Smooth muscle cell (in vitro differentiated cells): ENCODE results near the gene AAK1. TPM values are rescaled to one million over a fixed set of nuclear protein-coding genes. Genes with fewer than 3 reads are reported as not detected.
"Not testable (repeated sequence)": the region's sequence is repeated elsewhere in the genome, so short reads cannot be mapped to it uniquely, and the experiment has no call there.

Source experiments
- DNase-seq: peaks from one replicate; lab custom pipeline; 2025; ENCODE audit not compliant: unreplicated experiment; lab: John Stamatoyannopoulos, UW
- H2AFZ ChIP-seq: fragments of 200-600 bp; sonication (generic); 2 replicates; pipeline ENCODE4 v1.6.0; 2016; ENCODE audit warnings: antibody characterized with exemption, low read depth, mild to moderate bottlenecking
- H3F3A ChIP-seq: fragments of 200-600 bp; sonication (generic); 2 replicates; pipeline ENCODE4 v1.6.0; 2017; ENCODE audit warnings: antibody characterized with exemption, low read depth
- H3K27ac ChIP-seq: fragments of 200-600 bp; sonication (generic); 2 replicates; pipeline ENCODE4 v1.5.1; 2016; ENCODE audit warnings: low read depth, mild to moderate bottlenecking
- H3K27me3 ChIP-seq: fragments of 200-600 bp; sonication (generic); 2 replicates; pipeline ENCODE4 v1.6.1; 2016; ENCODE audit warnings: low read depth, mild to moderate bottlenecking
- H3K36me3 ChIP-seq: fragments of 200-600 bp; sonication (generic); 2 replicates; pipeline ENCODE4 v1.5.1; 2016; ENCODE audit warnings: low read depth
- H3K4me1 ChIP-seq: fragments of 200-600 bp; sonication (generic); 2 replicates; pipeline ENCODE4 v1.5.1; 2016; ENCODE audit warnings: low read depth
- H3K4me2 ChIP-seq: fragments of 200-600 bp; sonication (generic); 2 replicates; pipeline ENCODE4 v1.6.0; 2016; ENCODE audit warnings: mild to moderate bottlenecking
- H3K4me3 ChIP-seq: fragments of 200-600 bp; sonication (generic); 2 replicates; pipeline ENCODE4 v1.5.1; 2016; ENCODE audit warnings: mild to moderate bottlenecking
- H3K79me2 ChIP-seq: fragments of 200-600 bp; sonication (generic); 2 replicates; pipeline ENCODE4 v1.6.0; 2016; ENCODE audit warnings: low read depth, mild to moderate bottlenecking
- H3K9ac ChIP-seq: fragments of 200-600 bp; sonication (generic); 2 replicates; pipeline ENCODE4 v1.6.0; 2016; ENCODE audit warnings: low read depth
- H3K9me3 ChIP-seq: fragments of 200-600 bp; sonication (generic); replicated peaks from 2 replicates; pipeline ENCODE4 v1.5.1; 2016; ENCODE audit warnings: low read depth
- H4K20me1 ChIP-seq: fragments of 200-600 bp; sonication (generic); 2 replicates; pipeline ENCODE4 v1.6.0; 2016; ENCODE audit warnings: low read depth
- CTCF ChIP-seq: fragments of 200-600 bp; sonication (generic); IDR thresholded peaks from 2 replicates; pipeline ENCODE4 v1.5.1; 2017; ENCODE audit warnings: borderline replicate concordance, mild to moderate bottlenecking, antibody characterized with exemption; ENCODE audit not compliant: insufficient read depth, poor library complexity, severe bottlenecking
- WGBS: methylation state at CpG from one replicate; pipeline ENCODE4 v1.1.7; 2016; ENCODE audit warnings: low lambda C conversion rate; 5-methylcytosine and 5-hydroxymethylcytosine counted together
- polyA plus RNA-seq: library from polyadenylated mRNA; unstranded; fragments of >200 nt; fragmentation: Nextera tagmentation; extraction: Ambion mirVana; gene quantifications from 2 replicates; pipeline ENCODE4 v1.2.1, GENCODE V29; 2016
- small RNA-seq: library from RNA; depleted of rRNA; stranded (forward); fragments of <200 nt; gene quantifications from one replicate; pipeline ENCODE3, GENCODE V24; 2014
- total RNA-seq: library from RNA; depleted of rRNA; stranded (reverse); fragments of >200 nt; gene quantifications from 2 replicates; pipeline ENCODE4 v1.2.3, GENCODE V29; 2014

AAK1 gene
- total and polyA plus RNA-seq, 2 experiments from 2014 or later, result 26.9 to 47.7 TPM

DNA sequence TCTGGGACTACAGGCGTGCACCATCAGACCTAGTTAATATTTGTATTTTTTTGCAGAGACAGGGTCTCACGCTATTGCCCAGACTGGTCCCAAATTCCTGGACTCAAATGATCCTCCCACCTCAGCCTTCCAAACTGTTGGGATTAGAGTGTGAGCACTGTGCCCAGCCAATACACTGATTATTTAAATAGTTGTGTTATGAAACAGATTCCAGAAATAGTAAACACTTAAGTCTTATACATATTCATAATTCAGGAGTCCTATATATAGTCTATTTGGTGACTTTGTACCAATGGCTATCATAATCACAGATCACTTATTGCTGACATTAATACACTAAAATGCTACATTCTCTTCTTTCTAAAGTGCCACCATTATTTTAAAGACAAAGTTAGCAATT lies 219.1 kb downstream of the AAK1 start:
- WGBS, result 96% methylated on average over 2 of the region's 2 CpGs
- Histone ChIP-seq H3K4me1 (no peaks in the 10 kb centered on the region), H3K4me2 (no peak overlapping the region), H3K79me2 (peaks cover 3% of the 10 kb centered on the region), H3K9ac (no peak overlapping the region), H3K27me3 (no peaks in the 10 kb centered on the region), H3F3A (no peaks in the 10 kb centered on the region), H4K20me1 (no peaks in the 10 kb centered on the region), H3K9me3 (no peaks in the 10 kb centered on the region), H2AFZ (no peak overlapping the region), H3K4me3 (no peak overlapping the region), H3K27ac (no peak overlapping the region), H3K36me3 (peaks cover under 1% of the 10 kb centered on the region)
- TF ChIP-seq CTCF, result no peak
- no peak for DNase-seq

GRCh38 chr2:69422198-69422597 lies 221.3 kb downstream of the AAK1 start:
- H2AFZ ChIP-seq, result no peak overlapping the region
- H3K9me3 ChIP-seq, result no peaks in the 10 kb centered on the region
- no peaks in the 10 kb centered on the region for H3K27me3 ChIP-seq
- H4K20me1 ChIP-seq, result no peaks in the 10 kb centered on the region
- no peak overlapping the region for H3K27ac ChIP-seq
- peaks cover 3% of the 10 kb centered on the region for H3K79me2 ChIP-seq
- H3K4me3 ChIP-seq, result no peak overlapping the region
- no peak for DNase-seq
- no peaks in the 10 kb centered on the region for H3K4me1 ChIP-seq
- H3K36me3 ChIP-seq, result peaks cover 4% of the 10 kb centered on the region
- no peak for TF ChIP-seq CTCF
- H3K4me2 ChIP-seq, result no peak overlapping the region
- H3F3A ChIP-seq, result no peaks in the 10 kb centered on the region
- H3K9ac ChIP-seq, result no peak overlapping the region

DNA sequence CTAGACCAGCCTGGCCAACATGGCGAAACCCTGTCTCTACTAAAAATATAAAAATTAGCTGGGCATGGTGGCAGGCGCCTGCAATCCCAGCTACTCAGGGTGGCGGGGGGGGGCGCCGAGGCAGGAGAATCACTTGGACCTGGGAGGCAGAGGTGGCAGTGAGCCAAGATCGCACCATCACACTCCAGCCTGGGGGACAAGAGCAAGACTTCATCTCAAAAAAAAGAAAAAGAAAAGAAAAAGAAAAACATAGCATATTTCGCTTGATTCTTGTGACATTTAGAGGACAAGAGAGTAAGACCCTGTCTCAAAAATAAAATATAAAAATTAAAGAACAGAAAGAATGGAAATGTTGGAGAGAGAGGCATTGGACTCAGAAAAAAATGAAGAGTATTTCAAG lies 224.4 kb downstream of the AAK1 start:
- not testable (repeated sequence) for H3K27ac ChIP-seq, DNase-seq, H3K4me3 ChIP-seq, H3K4me1 ChIP-seq, H3K9ac ChIP-seq, H3K27me3 ChIP-seq, H4K20me1 ChIP-seq, H3K36me3 ChIP-seq, H2AFZ ChIP-seq, H3K4me2 ChIP-seq, H3F3A ChIP-seq, H3K79me2 ChIP-seq, H3K9me3 ChIP-seq
- WGBS, result 95% methylated on average over 7 of the region's 7 CpGs

DNA sequence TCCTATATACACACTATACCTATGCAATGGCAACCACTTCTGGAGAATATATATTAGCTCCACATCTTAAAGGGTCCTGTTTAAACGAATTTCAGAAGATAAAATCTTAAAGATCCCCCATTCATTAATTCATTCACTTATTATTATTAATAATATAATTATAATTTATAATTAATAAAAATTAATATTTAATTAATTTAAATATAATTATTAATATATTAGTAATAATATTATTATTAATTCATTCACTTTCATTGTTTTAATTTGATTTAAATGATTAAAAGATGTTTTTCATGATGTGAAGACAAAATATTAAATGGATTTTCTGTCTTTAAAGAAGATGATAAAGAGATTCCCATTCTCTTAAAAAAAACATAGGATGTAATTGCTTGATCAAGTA lies 227.4 kb downstream of the AAK1 start:
- 76% methylated on average over 1 of the region's 1 CpG for WGBS
- no peaks in the 10 kb centered on the region for H3K27me3 ChIP-seq
- no peak for TF ChIP-seq CTCF

More for the DNA sequence above, 227.4 kb downstream of the AAK1 start:
- Histone ChIP-seq H3F3A (no peaks in the 10 kb centered on the region), H3K36me3 (peaks cover 17% of the 10 kb centered on the region), H4K20me1 (no peaks in the 10 kb centered on the region), H3K4me1 (no peaks in the 10 kb centered on the region), H3K4me3 (no peak overlapping the region), H3K9ac (no peak overlapping the region), H3K9me3 (no peaks in the 10 kb centered on the region), H2AFZ (no peak overlapping the region), H3K79me2 (no peaks in the 10 kb centered on the region), H3K27ac (no peak overlapping the region), H3K4me2 (no peak overlapping the region)
- no peak for DNase-seq

Small RNA genes lying within 50 kb of the gene (small RNA-seq; reads per million reads assigned to genes)
- gene RN7SL604P, result not detected
- not detected for gene SNORA36C

Other genes with a start within 250 kb of the AAK1 start
- 40.2 and 43.0 TPM in 2 replicates for gene NFU1, start 206.3 kb downstream of the AAK1 start, total RNA-seq
- gene NFU1, start 206.3 kb downstream of the AAK1 start, polyA plus RNA-seq, result 62.0 and 67.7 TPM in 2 replicates
- 13.3 and 14.7 TPM in 2 replicates for gene ANXA4, start 98.4 kb upstream of the AAK1 start, total RNA-seq
- 32.8 and 56.6 TPM in 2 replicates for gene ANXA4, start 98.4 kb upstream of the AAK1 start, polyA plus RNA-seq
- gene GMCL1, start 185.9 kb upstream of the AAK1 start, total RNA-seq, result 10.4 and 14.7 TPM in 2 replicates
- 9.4 and 10.6 TPM in 2 replicates for gene GMCL1, start 185.9 kb upstream of the AAK1 start, polyA plus RNA-seq